H1 (cell line): ENCODE results near the gene FBP1.

Experiments used
- CHD1 ChIP-seq: IDR thresholded peaks from 2 replicates; pipeline ENCODE4 v1.6.1; 2012; ENCODE audit warnings: low read depth, low read length, improper control_type of control experiment
- CTCF ChIP-seq, 3 experiments: IDR thresholded peaks; 1 replicate in 2 of 3; 2 replicates in 1 of 3; pipeline versions ENCODE4 v1.5.1 to v1.6.1; 2011; ENCODE audit warnings: low read length in 3 of 3, mild to moderate bottlenecking in 3 of 3, inconsistent platforms in 2 of 3, low read depth in 1 of 3, moderate library complexity in 1 of 3; ENCODE audit not compliant: insufficient read depth in 1 of 3; ENCODE audit errors: control extremely low read depth in 1 of 3
- EP300 ChIP-seq, 2 experiments: IDR thresholded peaks; 1 replicate in 1 of 2; 2 replicates in 1 of 2; pipeline ENCODE4 v1.6.1; 2011 to 2012; ENCODE audit warnings: low read depth in 2 of 2, low read length in 2 of 2, mild to moderate bottlenecking in 2 of 2, borderline replicate concordance in 1 of 2, inconsistent platforms in 1 of 2, moderate library complexity in 1 of 2
- EZH2 ChIP-seq: fragments of 200-600 bp; sonication (generic); IDR thresholded peaks from 2 replicates; pipeline ENCODE4 v1.7.1; 2012; ENCODE audit warnings: low read depth, mild to moderate bottlenecking, moderate library complexity, low read length, inconsistent platforms; ENCODE audit not compliant: severe bottlenecking
- POLR2AphosphoS5 ChIP-seq: IDR thresholded peaks from 2 replicates; pipeline ENCODE4 v1.6.1; 2011; ENCODE audit warnings: low read depth, low read length
- SP1 ChIP-seq: IDR thresholded peaks from 2 replicates; pipeline ENCODE4 v1.6.1; 2011; ENCODE audit warnings: low read depth, low read length
- TAF1 ChIP-seq: IDR thresholded peaks from 2 replicates; pipeline ENCODE4 v1.6.1; 2011; ENCODE audit warnings: mild to moderate bottlenecking, low read depth, low read length
- ZNF274 ChIP-seq: IDR thresholded peaks from 2 replicates; pipeline ENCODE4 v1.7.0; 2012; ENCODE audit warnings: low read length, borderline replicate concordance; ENCODE audit errors: extremely low read depth

DNA sequence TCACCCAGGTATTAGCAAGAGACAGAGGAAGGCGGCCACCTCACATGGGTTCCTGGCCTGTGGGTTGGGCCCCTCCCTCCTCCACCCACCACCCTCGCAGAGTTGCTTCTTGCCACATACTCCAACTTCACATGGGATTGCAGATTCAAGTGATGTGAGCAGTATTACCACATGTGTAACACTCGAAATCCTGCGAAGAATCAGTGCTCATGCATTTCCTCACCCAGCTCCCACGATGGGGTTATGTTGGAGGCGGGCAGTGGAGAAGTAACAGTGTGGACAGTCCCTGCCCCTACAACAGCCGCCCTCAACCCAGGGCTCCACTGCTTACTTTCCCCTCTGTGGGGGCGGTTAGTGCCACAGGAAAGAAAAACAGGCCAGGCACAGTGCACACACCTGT, 3.9 kb upstream of the FBP1 start:
- no peak for TF ChIP-seq EZH2
- TF ChIP-seq CHD1, result no peak
- TF ChIP-seq CTCF (IDR thresholded peaks at IDR 0.05; ENCODE audit: control extremely low read depth in 1 of 3, insufficient read depth in 1 of 3, low read depth in 1 of 3, low read length in 3 of 3), result no peak
- no peak for TF ChIP-seq EP300 (IDR thresholded peaks at IDR 0.05; ENCODE audit: borderline replicate concordance in 1 of 2, low read depth in 2 of 2, low read length in 2 of 2)
- TF ChIP-seq ZNF274, result no peak
- no peak for TF ChIP-seq SP1
- TF ChIP-seq POLR2AphosphoS5, result no peak
- TF ChIP-seq TAF1, result no peak
